Measurements from ENCODE around the gene AIMP2.
"Not testable (repeated sequence)": the region's sequence is repeated elsewhere in the genome, so short reads cannot be mapped to it uniquely, and the experiment has no call there.

The AIMP2 gene

GRCh38 chr7:6008668-6009611 lies at the start of gene AIMP2, which contains the start of gene PMS2:
Gene AIMP2, plus strand, starts transcription at chr7:6009272. Its CDS starts 92 bp downstream, at chr7:6009364.
Gene PMS2, minus strand, starts transcription at chr7:6009049. Its CDS starts 30 bp downstream, at chr7:6009019.
- no peaks in the 10 kb centered on the region for H3K9me2 ChIP-seq (ENCODE audit: low read depth, low read length)
- H3K4me3 ChIP-seq (ENCODE audit: low read depth, low read length, poor library complexity, severe bottlenecking), result peak within 1 kb of the TSS; percentile 88
- H3K4me2 ChIP-seq (ENCODE audit: low read length), result peak within 1 kb of the TSS; percentile 75
- H3K27me3 ChIP-seq (ENCODE audit: insufficient read depth, low read length), result no peaks in the 10 kb centered on the region
- peak within 1 kb of the TSS; percentile 94 for H3K9ac ChIP-seq (ENCODE audit: low read length)
- H3K4me1 ChIP-seq (ENCODE audit: insufficient read depth, low read length, severe bottlenecking), result peaks cover 27% of the 10 kb centered on the region
- H2AFZ ChIP-seq (ENCODE audit: low read length), result no peak within 1 kb of the TSS
- H3K27ac ChIP-seq (ENCODE audit: low read depth, low read length, poor library complexity, severe bottlenecking), result peak within 1 kb of the TSS; percentile 83
- H3F3A ChIP-seq (ENCODE audit: insufficient read depth, low read length), result no peaks in the 10 kb centered on the region
- H4K20me1 ChIP-seq (ENCODE audit: insufficient read depth, low read length), result no peaks in the 10 kb centered on the region
- peaks cover 10% of the 10 kb centered on the region; the same call in 1 of the 2 replicates for H3K36me3 ChIP-seq (ENCODE audit: insufficient read depth, low read length)
- H3K9me3 ChIP-seq (ENCODE audit: low read length), result no peaks in the 10 kb centered on the region
- peaks cover 8% of the 10 kb centered on the region for H3K79me2 ChIP-seq (ENCODE audit: insufficient read depth, low read length)
- TF ChIP-seq CTCF (IDR thresholded peaks at IDR 0.05; ENCODE audit: low read length), result peak; percentile 39; the same call in 1 of the 2 replicates
- no peak for TF ChIP-seq EZH2 (IDR thresholded peaks at IDR 0.05; ENCODE audit: borderline replicate concordance, low read length)

GRCh38 chr7:5963205-5963604 lies 45.9 kb upstream of the AIMP2 start:
- not testable (repeated sequence) for H3K27ac ChIP-seq (ENCODE audit: low read depth, low read length, poor library complexity, severe bottlenecking); H2AFZ ChIP-seq (ENCODE audit: low read length); H3F3A ChIP-seq (ENCODE audit: insufficient read depth, low read length); H4K20me1 ChIP-seq (ENCODE audit: insufficient read depth, low read length); H3K4me3 ChIP-seq (ENCODE audit: low read depth, low read length, poor library complexity, severe bottlenecking); H3K9ac ChIP-seq (ENCODE audit: low read length); H3K36me3 ChIP-seq (ENCODE audit: insufficient read depth, low read length); H3K79me2 ChIP-seq (ENCODE audit: insufficient read depth, low read length); H3K27me3 ChIP-seq (ENCODE audit: insufficient read depth, low read length); H3K4me2 ChIP-seq (ENCODE audit: low read length); H3K9me2 ChIP-seq (ENCODE audit: low read depth, low read length); H3K4me1 ChIP-seq (ENCODE audit: insufficient read depth, low read length, severe bottlenecking); H3K9me3 ChIP-seq (ENCODE audit: low read length)

- not testable (repeated sequence) for H3K4me3 ChIP-seq (ENCODE audit: low read depth, low read length, poor library complexity, severe bottlenecking); H4K20me1 ChIP-seq (ENCODE audit: insufficient read depth, low read length); H2AFZ ChIP-seq (ENCODE audit: low read length); H3K9me3 ChIP-seq (ENCODE audit: low read length); H3F3A ChIP-seq (ENCODE audit: insufficient read depth, low read length); H3K79me2 ChIP-seq (ENCODE audit: insufficient read depth, low read length); H3K9me2 ChIP-seq (ENCODE audit: low read depth, low read length); H3K4me1 ChIP-seq (ENCODE audit: insufficient read depth, low read length, severe bottlenecking); H3K27ac ChIP-seq (ENCODE audit: low read depth, low read length, poor library complexity, severe bottlenecking); H3K9ac ChIP-seq (ENCODE audit: low read length); H3K4me2 ChIP-seq (ENCODE audit: low read length); H3K36me3 ChIP-seq (ENCODE audit: insufficient read depth, low read length); H3K27me3 ChIP-seq (ENCODE audit: insufficient read depth, low read length)
Observed at GRCh38 chr7:5963810-5964209, 45.3 kb upstream of the AIMP2 start.

- H3K4me1 ChIP-seq (ENCODE audit: insufficient read depth, low read length, severe bottlenecking); H3K27ac ChIP-seq (ENCODE audit: low read depth, low read length, poor library complexity, severe bottlenecking); H3K4me3 ChIP-seq (ENCODE audit: low read depth, low read length, poor library complexity, severe bottlenecking); H3K9me2 ChIP-seq (ENCODE audit: low read depth, low read length); H3F3A ChIP-seq (ENCODE audit: insufficient read depth, low read length); H3K79me2 ChIP-seq (ENCODE audit: insufficient read depth, low read length); H4K20me1 ChIP-seq (ENCODE audit: insufficient read depth, low read length); H3K27me3 ChIP-seq (ENCODE audit: insufficient read depth, low read length); H3K36me3 ChIP-seq (ENCODE audit: insufficient read depth, low read length); H2AFZ ChIP-seq (ENCODE audit: low read length); H3K9me3 ChIP-seq (ENCODE audit: low read length); H3K9ac ChIP-seq (ENCODE audit: low read length); H3K4me2 ChIP-seq (ENCODE audit: low read length): not testable (repeated sequence)
Observed at GRCh38 chr7:5970347-5970911, 38.6 kb upstream of the AIMP2 start, which contains the start of gene RSPH10B. Gene RSPH10B, minus strand, starts transcription at chr7:5970689. Its CDS starts 3,573 bp downstream, at chr7:5967116.

GRCh38 chr7:5973580-5973979 lies 35.5 kb upstream of the AIMP2 start:
- H3K79me2 ChIP-seq (ENCODE audit: insufficient read depth, low read length); H3K36me3 ChIP-seq (ENCODE audit: insufficient read depth, low read length); H3K4me3 ChIP-seq (ENCODE audit: low read depth, low read length, poor library complexity, severe bottlenecking); H3K9me3 ChIP-seq (ENCODE audit: low read length); H3K9me2 ChIP-seq (ENCODE audit: low read depth, low read length); H3K27ac ChIP-seq (ENCODE audit: low read depth, low read length, poor library complexity, severe bottlenecking); H3K9ac ChIP-seq (ENCODE audit: low read length); H3F3A ChIP-seq (ENCODE audit: insufficient read depth, low read length); H2AFZ ChIP-seq (ENCODE audit: low read length); H3K4me2 ChIP-seq (ENCODE audit: low read length); H3K4me1 ChIP-seq (ENCODE audit: insufficient read depth, low read length, severe bottlenecking); H4K20me1 ChIP-seq (ENCODE audit: insufficient read depth, low read length); H3K27me3 ChIP-seq (ENCODE audit: insufficient read depth, low read length): not testable (repeated sequence)

GRCh38 chr7:5979680-5980314 lies 29.3 kb upstream of the AIMP2 start:
- not testable (repeated sequence) for H3K9me3 ChIP-seq (ENCODE audit: low read length); H3K4me3 ChIP-seq (ENCODE audit: low read depth, low read length, poor library complexity, severe bottlenecking); H3F3A ChIP-seq (ENCODE audit: insufficient read depth, low read length); H3K9me2 ChIP-seq (ENCODE audit: low read depth, low read length); H3K9ac ChIP-seq (ENCODE audit: low read length); H3K4me1 ChIP-seq (ENCODE audit: insufficient read depth, low read length, severe bottlenecking); H4K20me1 ChIP-seq (ENCODE audit: insufficient read depth, low read length); H3K27ac ChIP-seq (ENCODE audit: low read depth, low read length, poor library complexity, severe bottlenecking); H3K79me2 ChIP-seq (ENCODE audit: insufficient read depth, low read length); H3K27me3 ChIP-seq (ENCODE audit: insufficient read depth, low read length); H3K4me2 ChIP-seq (ENCODE audit: low read length); H2AFZ ChIP-seq (ENCODE audit: low read length)
- peaks cover 18% of the 10 kb centered on the region for H3K36me3 ChIP-seq (ENCODE audit: insufficient read depth, low read length)

All from OCI-LY1 (cell line).